ENCODE results near the gene MGAT5. TPM values are rescaled to one million over a fixed set of nuclear protein-coding genes. Genes with fewer than 3 reads are reported as not detected.

The MGAT5 gene
- total RNA-seq, 1 experiment from 2014 or later, result 22.1 TPM

GRCh38 chr2:134241911-134242310, 12.0 kb upstream of the MGAT5 start:
- POLR2A ChIA-PET, result no interaction called here
- TF ChIP-seq, protein P1, sequence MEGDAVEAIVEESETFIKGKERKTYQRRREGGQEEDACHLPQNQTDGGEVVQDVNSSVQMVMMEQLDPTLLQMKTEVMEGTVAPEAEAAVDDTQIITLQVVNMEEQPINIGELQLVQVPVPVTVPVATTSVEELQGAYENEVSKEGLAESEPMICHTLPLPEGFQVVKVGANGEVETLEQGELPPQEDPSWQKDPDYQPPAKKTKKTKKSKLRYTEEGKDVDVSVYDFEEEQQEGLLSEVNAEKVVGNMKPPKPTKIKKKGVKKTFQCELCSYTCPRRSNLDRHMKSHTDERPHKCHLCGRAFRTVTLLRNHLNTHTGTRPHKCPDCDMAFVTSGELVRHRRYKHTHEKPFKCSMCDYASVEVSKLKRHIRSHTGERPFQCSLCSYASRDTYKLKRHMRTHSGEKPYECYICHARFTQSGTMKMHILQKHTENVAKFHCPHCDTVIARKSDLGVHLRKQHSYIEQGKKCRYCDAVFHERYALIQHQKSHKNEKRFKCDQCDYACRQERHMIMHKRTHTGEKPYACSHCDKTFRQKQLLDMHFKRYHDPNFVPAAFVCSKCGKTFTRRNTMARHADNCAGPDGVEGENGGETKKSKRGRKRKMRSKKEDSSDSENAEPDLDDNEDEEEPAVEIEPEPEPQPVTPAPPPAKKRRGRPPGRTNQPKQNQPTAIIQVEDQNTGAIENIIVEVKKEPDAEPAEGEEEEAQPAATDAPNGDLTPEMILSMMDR (IDR thresholded peaks at IDR 0.05; ENCODE audit: insufficient read depth in 1 of 2, low read depth in 1 of 2, low read length in 1 of 2, severe bottlenecking in 1 of 2, unreplicated experiment in 1 of 2), result no peak
- intact Hi-C loops (cut with micrococcal nuclease; ENCODE audit: unreplicated experiment), result no loop called here
- BruUV-seq (replicated peaks), result no TSS peak
- no peak overlapping the region for H3K4me3 Mint-ChIP-seq (ENCODE audit: unreplicated experiment)
- Histone ChIP-seq H3K9me3 (no peaks in the 10 kb centered on the region), H3K36me3 (ENCODE audit: control insufficient read depth, insufficient read depth, low read length) (no peaks in the 10 kb centered on the region; the same call in 1 of the 2 replicates), H3K4me3 (ENCODE audit: low read depth, low read length) (no peak overlapping the region), H3K4me1 (no peaks in the 10 kb centered on the region), H3K27me3 (replicated peaks; ENCODE audit: control insufficient read depth, insufficient read depth, low read length) (no peaks in the 10 kb centered on the region)
- no peak overlapping the region for H3K27ac Mint-ChIP-seq (ENCODE audit: unreplicated experiment)
- H3K27me3 Mint-ChIP-seq (ENCODE audit: insufficient read depth, unreplicated experiment), result no peaks in the 10 kb centered on the region
- DNase-seq, result no peak
- H3K4me1 Mint-ChIP-seq (ENCODE audit: low read depth, unreplicated experiment), result peaks cover 7% of the 10 kb centered on the region
- H3K9me3 Mint-ChIP-seq (ENCODE audit: unreplicated experiment), result no peaks in the 10 kb centered on the region
- no peaks in the 10 kb centered on the region for H3K36me3 Mint-ChIP-seq (ENCODE audit: insufficient read depth, unreplicated experiment)
- CTCF ChIA-PET, result no interaction called here

DNA sequence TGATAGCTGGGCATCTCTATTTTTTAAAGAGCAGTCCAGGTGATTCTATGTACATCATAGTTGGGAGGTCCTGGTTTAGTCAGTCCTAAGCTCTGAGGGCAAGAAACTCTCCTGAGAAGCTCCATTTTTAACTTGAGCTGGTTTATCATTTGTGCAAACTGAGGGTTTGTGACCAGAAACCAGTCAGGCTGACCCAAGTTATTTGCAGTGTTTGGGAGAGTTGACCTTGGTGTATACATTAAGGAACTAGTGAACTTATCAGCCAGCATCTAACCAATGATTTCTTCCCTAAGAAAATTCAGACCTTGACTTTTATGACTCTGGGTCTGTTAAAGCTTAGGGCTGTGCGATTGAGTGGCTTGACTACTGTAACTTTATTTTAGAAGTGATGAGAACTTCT, 10.6 kb upstream of the MGAT5 start:
- no peak overlapping the region for H3K27ac Mint-ChIP-seq (ENCODE audit: unreplicated experiment)
- no peaks in the 10 kb centered on the region for H3K27me3 ChIP-seq (replicated peaks; ENCODE audit: control insufficient read depth, insufficient read depth, low read length)
- no peaks in the 10 kb centered on the region for H3K9me3 ChIP-seq
- no peak for DNase-seq
- no peak overlapping the region for H3K4me3 ChIP-seq (ENCODE audit: low read depth, low read length)
- no TSS peak for BruUV-seq (replicated peaks)
- POLR2A ChIA-PET, result no interaction called here
- no peaks in the 10 kb centered on the region for H3K4me1 ChIP-seq
- peaks cover 7% of the 10 kb centered on the region for H3K4me1 Mint-ChIP-seq (ENCODE audit: low read depth, unreplicated experiment)
- no peaks in the 10 kb centered on the region for H3K27me3 Mint-ChIP-seq (ENCODE audit: insufficient read depth, unreplicated experiment)
- H3K36me3 Mint-ChIP-seq (ENCODE audit: insufficient read depth, unreplicated experiment), result no peaks in the 10 kb centered on the region
- intact Hi-C loops (cut with micrococcal nuclease; ENCODE audit: unreplicated experiment), result no loop called here
- TF ChIP-seq, protein P1 (IDR thresholded peaks at IDR 0.05; ENCODE audit: insufficient read depth in 1 of 2, low read depth in 1 of 2, low read length in 1 of 2, severe bottlenecking in 1 of 2, unreplicated experiment in 1 of 2), result no peak
- no peaks in the 10 kb centered on the region; the same call in 1 of the 2 replicates for H3K36me3 ChIP-seq (ENCODE audit: control insufficient read depth, insufficient read depth, low read length)
- CTCF ChIA-PET, result interaction anchor here (1.1 to 1.9 kb wide), 3 partner anchors 124 to 127 kb away, joined by 3 to 8 read pairs (median 7); no protein-coding TSS in a partner anchor
- no peak overlapping the region for H3K4me3 Mint-ChIP-seq (ENCODE audit: unreplicated experiment)
- no peaks in the 10 kb centered on the region for H3K9me3 Mint-ChIP-seq (ENCODE audit: unreplicated experiment)

- H3K36me3 Mint-ChIP-seq (ENCODE audit: insufficient read depth, unreplicated experiment), result no peaks in the 10 kb centered on the region
- no peaks in the 10 kb centered on the region for H3K9me3 Mint-ChIP-seq (ENCODE audit: unreplicated experiment)
- no peak overlapping the region for H3K4me3 ChIP-seq (ENCODE audit: low read depth, low read length)
- ChIA-PET POLR2A (no interaction called here), CTCF (interaction anchor here (1.5 to 2.8 kb wide), 3 partner anchors 125 to 126 kb away, joined by 7 to 22 read pairs (median 8); no protein-coding TSS in a partner anchor)
- H3K27me3 Mint-ChIP-seq (ENCODE audit: insufficient read depth, unreplicated experiment), result no peaks in the 10 kb centered on the region
- H3K4me3 Mint-ChIP-seq (ENCODE audit: unreplicated experiment), result no peak overlapping the region
- intact Hi-C loops (cut with micrococcal nuclease; ENCODE audit: unreplicated experiment), result no loop called here
- no peak for DNase-seq
- TF ChIP-seq, protein P1 (IDR thresholded peaks at IDR 0.05; ENCODE audit: insufficient read depth in 1 of 2, low read depth in 1 of 2, low read length in 1 of 2, severe bottlenecking in 1 of 2, unreplicated experiment in 1 of 2), result no peak
- H3K9me3 ChIP-seq, result no peaks in the 10 kb centered on the region
- H3K4me1 ChIP-seq, result no peaks in the 10 kb centered on the region
- no TSS peak for BruUV-seq (replicated peaks)
- H3K27ac Mint-ChIP-seq (ENCODE audit: unreplicated experiment), result no peak overlapping the region
- peaks cover 7% of the 10 kb centered on the region for H3K4me1 Mint-ChIP-seq (ENCODE audit: low read depth, unreplicated experiment)
- no peaks in the 10 kb centered on the region; the same call in 1 of the 2 replicates for H3K36me3 ChIP-seq (ENCODE audit: control insufficient read depth, insufficient read depth, low read length)
- H3K27me3 ChIP-seq (replicated peaks; ENCODE audit: control insufficient read depth, insufficient read depth, low read length), result no peaks in the 10 kb centered on the region
Observed at GRCh38 chr2:134244086-134244485, 9.8 kb upstream of the MGAT5 start.

All from Caco-2 (cell line).